ENCODE data around the gene SNTA1. TPM values are rescaled to one million over a fixed set of nuclear protein-coding genes. Genes with fewer than 3 reads are reported as not detected.
"Not testable (repeated sequence)": the region's sequence is repeated elsewhere in the genome, so short reads cannot be mapped to it uniquely, and the experiment has no call there.

Gene SNTA1
- total RNA-seq, 1 experiment from 2014 or later, result 60.7 TPM

GRCh38 chr20:33465481-33466302, 22.1 kb upstream of the SNTA1 start:
- no peak for DNase-seq (ENCODE audit: low spot score)

DNA sequence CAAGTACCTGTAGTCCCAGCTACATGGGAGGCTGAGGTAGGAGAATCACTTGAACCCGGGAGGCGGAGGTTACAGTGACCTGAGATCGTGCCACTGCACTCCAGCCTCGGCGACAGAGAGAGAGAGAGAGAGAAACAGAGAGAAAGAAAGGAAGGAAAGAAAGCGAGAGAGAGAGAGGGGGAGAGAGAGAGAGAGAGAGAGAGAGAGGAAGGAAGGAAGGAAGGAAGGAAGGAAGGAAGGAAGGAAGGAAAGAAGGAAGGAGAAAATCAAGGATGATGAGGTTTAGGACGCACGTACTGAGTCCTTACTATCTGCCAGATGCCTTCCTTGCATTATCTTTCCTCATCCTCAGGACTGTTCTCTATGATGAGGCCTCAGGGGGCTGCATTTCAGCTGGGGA, 21.2 kb upstream of the SNTA1 start:
- not testable (repeated sequence) for DNase-seq (ENCODE audit: low spot score)

- no peak for DNase-seq (ENCODE audit: low spot score)
Observed at GRCh38 chr20:33463332-33464101, 20.0 kb upstream of the SNTA1 start.

DNA sequence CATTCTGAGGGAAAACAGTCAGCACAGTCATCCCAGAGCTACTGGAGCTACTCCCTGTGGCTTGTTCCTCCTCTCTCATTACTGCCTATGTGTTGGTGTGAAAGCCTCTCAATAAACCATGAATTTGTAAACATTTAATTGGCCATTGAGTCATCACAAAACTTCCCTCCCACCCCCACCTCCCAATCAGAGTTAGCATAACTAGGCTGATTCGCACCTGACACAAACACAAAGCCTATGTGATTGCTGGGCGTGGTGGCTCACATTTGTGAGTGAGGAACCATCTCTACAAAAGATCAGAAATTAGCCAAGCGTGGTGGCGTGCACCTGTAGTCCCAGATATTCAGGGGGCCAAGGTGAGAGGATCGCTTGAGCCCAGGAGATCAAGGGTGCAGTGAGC, 17.1 kb upstream of the SNTA1 start:
- no peak for DNase-seq (ENCODE audit: low spot score)

DNA sequence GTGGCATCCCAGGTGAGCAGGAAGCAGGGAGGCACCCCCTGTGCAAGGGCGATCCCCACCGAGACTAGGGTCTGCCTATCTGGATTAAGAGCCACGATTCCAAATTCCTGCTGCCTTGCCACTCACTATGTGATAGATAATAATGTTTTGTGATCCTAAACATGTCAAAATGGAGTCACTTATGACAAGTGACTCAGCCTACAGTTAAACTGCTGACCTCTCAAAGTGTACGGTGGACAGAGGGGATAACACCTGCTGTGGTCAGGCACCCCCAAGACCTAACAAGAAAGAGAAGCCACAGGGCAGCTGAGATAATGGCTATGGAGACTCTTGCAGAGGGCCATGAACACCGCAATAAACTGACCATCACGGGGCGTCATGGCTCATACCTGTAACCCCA, 16.0 kb upstream of the SNTA1 start:
- DNase-seq (ENCODE audit: low spot score), result no peak

DNA sequence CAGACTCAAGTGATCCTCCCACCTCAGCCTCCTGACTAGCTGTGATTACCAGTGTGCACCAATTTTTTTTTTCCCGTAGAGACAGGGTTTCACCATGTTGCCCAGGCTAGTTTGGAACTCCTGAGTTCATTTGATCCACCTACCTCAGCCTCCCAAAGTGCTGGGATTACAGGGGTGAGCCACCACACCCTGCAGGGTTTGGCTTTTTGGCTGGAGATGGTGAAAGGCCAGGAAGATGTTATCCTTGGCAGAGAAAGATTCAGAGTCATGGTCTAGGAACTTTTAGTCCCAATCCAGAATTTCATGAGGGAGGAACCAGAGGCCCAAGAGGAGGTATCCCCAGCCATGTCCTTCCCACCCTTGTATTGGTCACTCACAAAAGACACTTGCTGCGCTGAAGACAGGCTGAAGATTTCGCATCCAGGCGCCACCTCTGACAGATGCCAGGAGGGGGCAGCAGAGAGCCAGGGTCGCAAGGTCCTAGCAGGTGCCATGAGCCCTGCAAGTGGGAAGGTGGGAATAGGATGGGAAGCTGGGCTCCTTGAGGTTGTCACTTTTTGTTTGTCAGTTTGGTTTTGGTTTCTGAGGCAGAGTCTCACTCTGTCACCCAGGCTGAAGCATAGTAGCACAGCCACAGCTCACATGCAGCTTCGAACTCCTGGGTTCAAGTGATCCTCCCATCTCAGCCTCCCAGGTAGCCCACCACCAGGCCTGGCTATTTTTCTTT, 13.5 kb upstream of the SNTA1 start:
- DNase-seq (ENCODE audit: low spot score), result peak; percentile 77

DNA sequence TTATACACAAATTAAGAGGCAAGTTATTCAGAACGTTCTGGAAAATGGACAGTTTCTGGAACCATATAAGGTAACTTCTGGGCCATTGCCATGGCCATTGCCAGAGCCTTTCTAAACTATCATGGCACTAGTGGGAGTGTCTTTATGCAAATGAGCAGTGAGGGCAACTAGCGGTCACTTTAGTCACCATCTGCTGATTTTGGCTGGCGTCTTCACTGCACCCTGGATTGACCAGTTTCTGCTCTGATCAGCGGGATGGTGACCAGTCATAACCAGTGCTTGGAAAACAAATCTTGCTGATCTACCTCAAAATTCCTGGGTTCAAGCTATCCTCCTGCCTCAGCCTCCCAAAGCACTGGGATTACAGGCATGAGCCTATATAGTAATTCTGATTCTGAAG, 7.3 kb upstream of the SNTA1 start:
- DNase-seq (ENCODE audit: low spot score), result peak; percentile 78

DNA sequence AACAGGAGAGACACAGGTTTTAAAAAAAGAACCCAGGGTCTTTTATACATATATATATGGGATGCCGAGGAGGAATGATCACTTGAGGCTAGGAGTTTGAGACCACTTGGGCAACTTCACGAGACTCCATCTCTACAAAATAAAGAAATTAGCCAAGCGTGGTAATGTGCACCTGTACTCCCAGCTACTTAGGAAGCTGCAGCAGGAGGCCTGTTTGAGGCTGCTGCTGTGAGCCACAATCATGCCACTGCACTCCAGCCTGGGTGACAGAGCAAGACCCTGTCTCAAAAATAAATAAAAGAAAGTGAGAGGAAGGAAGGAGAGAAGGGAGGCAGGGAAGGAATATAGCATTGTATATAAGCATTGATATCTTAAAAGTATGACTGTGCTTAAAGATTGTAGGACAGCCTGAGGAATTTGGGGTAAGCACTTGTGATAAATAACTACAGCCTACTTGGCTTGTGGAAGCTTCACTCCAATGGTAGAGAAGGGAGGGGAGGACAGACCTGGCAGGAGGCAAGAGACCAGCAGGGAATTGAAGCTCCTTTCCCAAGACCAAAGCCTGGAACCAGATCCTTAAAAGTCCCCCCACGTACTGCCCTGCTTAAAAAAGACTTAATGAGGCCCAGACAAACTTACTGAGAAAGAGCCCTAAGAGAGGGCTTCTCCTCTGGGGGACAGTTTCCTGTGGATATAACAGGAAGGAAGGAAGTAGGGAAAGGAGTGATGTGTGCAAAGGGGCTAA, 2.5 kb upstream of the SNTA1 start:
- no peak for DNase-seq (ENCODE audit: low spot score)

GRCh38 chr20:33444797-33445560, 1.4 kb upstream of the SNTA1 start:
- peak; percentile 35 for DNase-seq (ENCODE audit: low spot score)

DNA sequence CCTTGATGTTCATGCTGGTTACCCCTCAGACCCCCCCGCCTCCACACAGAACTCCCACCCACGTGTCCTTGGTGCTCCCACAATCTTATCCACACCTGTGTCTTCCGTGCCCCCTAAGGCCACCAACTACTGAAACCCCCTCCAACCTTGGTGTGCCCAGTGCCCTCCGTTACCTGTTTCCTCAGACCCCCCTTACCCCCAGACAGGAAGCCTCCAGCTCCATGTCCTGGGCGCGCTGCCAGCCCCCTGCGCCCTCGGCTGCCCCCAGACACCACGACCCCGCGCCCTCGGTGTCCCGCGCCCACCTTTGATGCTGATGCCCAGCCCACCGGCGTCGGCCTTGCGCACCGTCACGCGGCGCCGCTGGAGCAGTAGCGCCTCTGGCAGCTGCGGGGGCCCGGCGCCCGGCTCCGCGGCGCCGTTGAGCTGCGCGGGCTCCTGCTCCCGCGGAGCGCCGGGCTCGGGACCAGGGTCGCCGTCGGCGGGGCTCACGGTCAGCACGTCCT, 504 bp downstream of the SNTA1 start:
- DNase-seq (ENCODE audit: low spot score), result no peak

DNA sequence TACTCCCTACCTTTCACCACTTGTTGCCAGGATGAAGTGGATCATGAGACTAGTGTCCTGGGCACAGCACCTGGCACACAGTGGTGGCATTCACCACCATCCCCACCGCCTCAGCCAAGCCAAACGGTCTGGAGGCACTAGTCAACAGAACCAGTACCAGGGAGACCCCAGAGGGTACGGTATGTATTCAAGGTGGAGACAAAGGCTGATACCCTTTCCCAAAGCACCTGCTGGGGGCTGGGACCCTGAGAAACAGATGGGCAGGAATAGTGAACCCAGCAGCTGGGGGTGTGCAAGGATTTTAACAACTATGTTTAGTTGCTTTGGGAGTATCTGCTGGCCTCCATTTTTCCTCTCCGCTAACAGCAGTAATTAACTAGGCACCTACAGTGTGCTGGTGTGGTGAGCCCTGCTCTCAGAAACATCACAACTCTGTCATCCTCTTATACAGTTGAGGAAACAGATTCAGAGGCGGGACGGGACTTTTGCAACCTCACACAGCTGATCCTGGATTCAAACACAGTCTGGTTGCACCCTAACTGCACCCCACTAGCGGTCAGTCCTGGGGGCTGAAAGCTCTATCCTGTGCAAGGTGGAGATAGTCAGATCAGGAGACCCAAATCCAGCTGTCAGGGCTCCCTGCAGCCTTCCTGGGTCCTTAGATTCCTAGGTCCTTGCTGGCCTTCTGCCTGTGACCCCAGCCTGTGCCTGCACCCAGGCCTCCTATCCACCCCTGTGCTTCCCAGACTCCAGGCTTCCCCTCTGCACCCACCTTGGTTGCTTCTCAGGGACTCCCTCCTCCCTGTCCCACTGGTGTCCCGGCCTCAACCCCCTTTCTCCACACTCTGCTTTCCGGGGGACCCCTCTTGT, 1.2 kb downstream of the SNTA1 start:
- DNase-seq (ENCODE audit: low spot score), result no peak

- DNase-seq (ENCODE audit: low spot score), result no peak
Observed at GRCh38 chr20:33441142-33441955, 2.2 kb downstream of the SNTA1 start.

GRCh38 chr20:33440562-33440961, 3.0 kb downstream of the SNTA1 start:
- not testable (repeated sequence) for DNase-seq (ENCODE audit: low spot score)

DNA sequence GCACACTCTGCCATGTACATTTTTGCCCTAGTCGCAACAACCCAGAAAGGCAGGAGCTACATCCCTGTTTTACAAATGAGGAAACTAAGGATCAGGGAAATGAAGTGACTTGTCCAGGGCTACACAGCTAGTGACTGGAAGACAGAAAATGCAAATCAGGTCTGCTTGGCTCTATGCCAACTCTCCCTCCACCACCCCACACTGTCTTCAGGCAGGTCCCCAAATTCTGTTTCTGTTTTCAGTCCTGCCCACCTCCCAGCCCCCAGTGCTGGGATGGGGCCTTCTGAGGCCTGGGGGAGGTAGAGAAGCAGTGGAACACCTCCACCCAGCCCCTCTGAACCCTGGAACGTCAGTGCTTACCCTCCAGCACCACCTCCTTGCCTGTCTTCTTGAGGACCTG, 5.1 kb downstream of the SNTA1 start:
- DNase-seq (ENCODE audit: low spot score), result no peak

DNA sequence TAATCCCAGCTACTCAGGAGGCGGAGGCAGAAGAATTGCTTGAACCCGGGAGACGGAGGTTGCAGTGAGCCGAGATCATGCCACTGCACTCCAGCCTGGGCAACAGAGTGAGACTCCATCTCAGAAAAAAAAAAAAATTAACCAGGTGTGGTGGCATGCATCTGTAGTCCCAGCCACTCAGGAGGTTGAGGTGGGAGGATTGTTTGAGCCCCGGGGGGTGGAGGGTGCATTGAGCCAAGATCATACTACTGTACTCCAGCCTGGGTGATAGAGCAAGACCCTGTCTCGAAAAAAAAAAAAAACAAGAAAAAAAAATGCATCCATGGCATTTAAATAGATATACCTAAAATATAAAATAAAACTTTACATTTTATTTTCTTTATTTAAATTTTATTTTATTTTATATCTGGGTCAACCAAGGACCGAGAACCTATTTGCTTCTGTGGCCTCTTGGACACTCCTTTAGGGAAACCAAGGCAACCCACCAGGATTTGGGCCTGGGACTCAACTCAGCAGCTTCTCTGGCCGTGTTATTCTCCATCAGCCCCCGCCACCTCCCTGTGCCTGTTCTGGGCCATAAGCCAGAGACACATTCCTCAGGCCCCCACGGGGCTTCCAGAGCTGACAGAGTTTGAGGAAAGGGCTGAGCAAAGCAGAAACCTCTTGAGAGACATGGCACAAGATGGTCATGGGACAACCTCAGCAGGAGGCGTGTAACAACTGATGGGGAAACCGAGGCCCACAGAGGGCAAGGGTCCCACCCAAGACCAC, 6.2 kb downstream of the SNTA1 start:
- DNase-seq (ENCODE audit: low spot score), result peak; percentile 44

- DNase-seq (ENCODE audit: low spot score), result no peak
Observed at GRCh38 chr20:33434434-33434833, 9.1 kb downstream of the SNTA1 start.

DNA sequence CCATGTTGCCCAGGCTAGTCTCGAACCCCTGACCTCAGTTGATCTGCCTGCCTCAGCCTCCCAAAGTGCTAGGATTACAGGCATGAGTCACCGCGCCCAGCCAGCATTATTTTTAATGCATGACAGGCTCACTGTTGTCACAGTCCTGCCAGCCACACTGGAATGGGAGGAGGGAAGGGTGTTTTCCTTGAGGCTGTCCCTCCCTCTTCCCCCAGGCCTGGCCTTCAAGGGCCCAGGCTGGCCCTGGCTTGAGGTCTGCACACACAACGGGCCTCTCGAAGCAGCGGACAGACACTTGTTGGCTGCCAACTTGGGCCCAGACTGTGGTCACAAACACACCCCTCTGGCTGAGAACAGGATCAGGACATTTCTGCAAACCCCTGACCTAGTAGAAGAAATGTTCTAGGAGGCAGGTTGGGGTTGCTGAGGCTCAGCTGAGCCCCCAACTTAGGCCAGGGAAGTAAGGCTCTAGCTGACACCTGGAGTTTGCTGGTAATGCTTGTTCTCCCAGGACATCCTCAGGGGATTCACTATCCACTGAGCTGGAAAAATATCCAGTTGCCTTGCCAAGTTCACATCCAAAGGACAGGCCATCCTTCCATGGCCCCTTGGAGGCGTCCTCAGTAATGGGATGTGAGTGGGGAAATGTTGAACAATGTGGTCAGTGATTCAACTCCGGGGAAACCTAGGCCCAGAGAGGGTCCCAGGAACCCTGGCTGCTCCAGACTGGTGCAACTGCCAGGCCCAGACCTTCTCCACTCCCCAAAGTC, 9.9 kb downstream of the SNTA1 start:
- peak; percentile 52 for DNase-seq (ENCODE audit: low spot score)

Data from A172 (cell line).